Smooth muscle cell (in vitro differentiated cells): ENCODE data around the gene TP53TG5. TPM values are rescaled to one million over a fixed set of nuclear protein-coding genes. Genes with fewer than 3 reads are reported as not detected.

Experiments
- DNase-seq: peaks from one replicate; lab custom pipeline; 2025; ENCODE audit not compliant: unreplicated experiment; lab: John Stamatoyannopoulos, UW
- H2AFZ ChIP-seq: fragments of 200-600 bp; sonication (generic); 2 replicates; pipeline ENCODE4 v1.6.0; 2016; ENCODE audit warnings: antibody characterized with exemption, low read depth, mild to moderate bottlenecking
- H3F3A ChIP-seq: fragments of 200-600 bp; sonication (generic); 2 replicates; pipeline ENCODE4 v1.6.0; 2017; ENCODE audit warnings: antibody characterized with exemption, low read depth
- H3K27ac ChIP-seq: fragments of 200-600 bp; sonication (generic); 2 replicates; pipeline ENCODE4 v1.5.1; 2016; ENCODE audit warnings: low read depth, mild to moderate bottlenecking
- H3K27me3 ChIP-seq: fragments of 200-600 bp; sonication (generic); 2 replicates; pipeline ENCODE4 v1.6.1; 2016; ENCODE audit warnings: low read depth, mild to moderate bottlenecking
- H3K36me3 ChIP-seq: fragments of 200-600 bp; sonication (generic); 2 replicates; pipeline ENCODE4 v1.5.1; 2016; ENCODE audit warnings: low read depth
- H3K4me1 ChIP-seq: fragments of 200-600 bp; sonication (generic); 2 replicates; pipeline ENCODE4 v1.5.1; 2016; ENCODE audit warnings: low read depth
- H3K4me2 ChIP-seq: fragments of 200-600 bp; sonication (generic); 2 replicates; pipeline ENCODE4 v1.6.0; 2016; ENCODE audit warnings: mild to moderate bottlenecking
- H3K4me3 ChIP-seq: fragments of 200-600 bp; sonication (generic); 2 replicates; pipeline ENCODE4 v1.5.1; 2016; ENCODE audit warnings: mild to moderate bottlenecking
- H3K79me2 ChIP-seq: fragments of 200-600 bp; sonication (generic); 2 replicates; pipeline ENCODE4 v1.6.0; 2016; ENCODE audit warnings: low read depth, mild to moderate bottlenecking
- H3K9ac ChIP-seq: fragments of 200-600 bp; sonication (generic); 2 replicates; pipeline ENCODE4 v1.6.0; 2016; ENCODE audit warnings: low read depth
- H3K9me3 ChIP-seq: fragments of 200-600 bp; sonication (generic); replicated peaks from 2 replicates; pipeline ENCODE4 v1.5.1; 2016; ENCODE audit warnings: low read depth
- H4K20me1 ChIP-seq: fragments of 200-600 bp; sonication (generic); 2 replicates; pipeline ENCODE4 v1.6.0; 2016; ENCODE audit warnings: low read depth
- WGBS: methylation state at CpG from one replicate; pipeline ENCODE4 v1.1.7; 2016; ENCODE audit warnings: low lambda C conversion rate; 5-methylcytosine and 5-hydroxymethylcytosine counted together
- polyA plus RNA-seq: library from polyadenylated mRNA; unstranded; fragments of >200 nt; fragmentation: Nextera tagmentation; extraction: Ambion mirVana; gene quantifications from 2 replicates; pipeline ENCODE4 v1.2.1, GENCODE V29; 2016
- total RNA-seq: library from RNA; depleted of rRNA; stranded (reverse); fragments of >200 nt; gene quantifications from 2 replicates; pipeline ENCODE4 v1.2.3, GENCODE V29; 2014
- TF ChIP-seq, protein P1 (sequence below): fragments of 200-600 bp; sonication (generic); IDR thresholded peaks from 2 replicates; pipeline ENCODE4 v1.5.1; 2017; ENCODE audit warnings: borderline replicate concordance, mild to moderate bottlenecking, antibody characterized with exemption; ENCODE audit not compliant: insufficient read depth, poor library complexity, severe bottlenecking

Gene TP53TG5
- total and polyA plus RNA-seq, 2 experiments from 2014 or later = 0.06 TPM; not detected in 1

DNA sequence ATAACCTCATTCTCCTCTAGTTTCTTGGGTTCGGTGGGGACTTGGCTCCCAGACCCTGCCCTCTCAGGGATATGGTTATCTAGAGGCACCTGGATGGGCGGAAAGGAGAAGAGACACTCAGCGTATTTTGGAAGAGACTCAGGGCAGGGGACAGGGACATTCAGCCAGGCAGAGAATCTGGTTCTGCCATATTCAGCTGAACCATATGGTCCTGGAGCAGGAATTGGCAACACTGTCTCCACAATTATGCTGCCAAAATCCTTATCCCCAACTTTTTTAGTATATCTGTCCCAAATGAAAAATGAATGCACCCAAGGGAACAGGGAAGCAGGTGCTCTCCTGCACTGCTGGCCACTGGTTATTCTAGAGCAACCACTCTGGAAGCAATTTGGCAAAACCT, 47.6 kb downstream of the TP53TG5 start:
- Histone ChIP-seq H3K79me2 (peaks cover 25% of the 10 kb centered on the region), H3K27me3 (no peaks in the 10 kb centered on the region), H4K20me1 (peaks cover 8% of the 10 kb centered on the region), H3K4me2 (no peak overlapping the region), H3K4me1 (peaks cover 3% of the 10 kb centered on the region), H3K36me3 (no peaks in the 10 kb centered on the region), H3K9ac (no peak overlapping the region), H3K9me3 (no peaks in the 10 kb centered on the region), H2AFZ (no peak overlapping the region), H3K27ac (no peak overlapping the region), H3F3A (peaks cover 14% of the 10 kb centered on the region), H3K4me3 (no peak overlapping the region)
- WGBS = 96% methylated on average over 3 of the region's 3 CpGs
- DNase-seq = no peak
- TF ChIP-seq, protein P1, sequence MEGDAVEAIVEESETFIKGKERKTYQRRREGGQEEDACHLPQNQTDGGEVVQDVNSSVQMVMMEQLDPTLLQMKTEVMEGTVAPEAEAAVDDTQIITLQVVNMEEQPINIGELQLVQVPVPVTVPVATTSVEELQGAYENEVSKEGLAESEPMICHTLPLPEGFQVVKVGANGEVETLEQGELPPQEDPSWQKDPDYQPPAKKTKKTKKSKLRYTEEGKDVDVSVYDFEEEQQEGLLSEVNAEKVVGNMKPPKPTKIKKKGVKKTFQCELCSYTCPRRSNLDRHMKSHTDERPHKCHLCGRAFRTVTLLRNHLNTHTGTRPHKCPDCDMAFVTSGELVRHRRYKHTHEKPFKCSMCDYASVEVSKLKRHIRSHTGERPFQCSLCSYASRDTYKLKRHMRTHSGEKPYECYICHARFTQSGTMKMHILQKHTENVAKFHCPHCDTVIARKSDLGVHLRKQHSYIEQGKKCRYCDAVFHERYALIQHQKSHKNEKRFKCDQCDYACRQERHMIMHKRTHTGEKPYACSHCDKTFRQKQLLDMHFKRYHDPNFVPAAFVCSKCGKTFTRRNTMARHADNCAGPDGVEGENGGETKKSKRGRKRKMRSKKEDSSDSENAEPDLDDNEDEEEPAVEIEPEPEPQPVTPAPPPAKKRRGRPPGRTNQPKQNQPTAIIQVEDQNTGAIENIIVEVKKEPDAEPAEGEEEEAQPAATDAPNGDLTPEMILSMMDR = no peak

DNA sequence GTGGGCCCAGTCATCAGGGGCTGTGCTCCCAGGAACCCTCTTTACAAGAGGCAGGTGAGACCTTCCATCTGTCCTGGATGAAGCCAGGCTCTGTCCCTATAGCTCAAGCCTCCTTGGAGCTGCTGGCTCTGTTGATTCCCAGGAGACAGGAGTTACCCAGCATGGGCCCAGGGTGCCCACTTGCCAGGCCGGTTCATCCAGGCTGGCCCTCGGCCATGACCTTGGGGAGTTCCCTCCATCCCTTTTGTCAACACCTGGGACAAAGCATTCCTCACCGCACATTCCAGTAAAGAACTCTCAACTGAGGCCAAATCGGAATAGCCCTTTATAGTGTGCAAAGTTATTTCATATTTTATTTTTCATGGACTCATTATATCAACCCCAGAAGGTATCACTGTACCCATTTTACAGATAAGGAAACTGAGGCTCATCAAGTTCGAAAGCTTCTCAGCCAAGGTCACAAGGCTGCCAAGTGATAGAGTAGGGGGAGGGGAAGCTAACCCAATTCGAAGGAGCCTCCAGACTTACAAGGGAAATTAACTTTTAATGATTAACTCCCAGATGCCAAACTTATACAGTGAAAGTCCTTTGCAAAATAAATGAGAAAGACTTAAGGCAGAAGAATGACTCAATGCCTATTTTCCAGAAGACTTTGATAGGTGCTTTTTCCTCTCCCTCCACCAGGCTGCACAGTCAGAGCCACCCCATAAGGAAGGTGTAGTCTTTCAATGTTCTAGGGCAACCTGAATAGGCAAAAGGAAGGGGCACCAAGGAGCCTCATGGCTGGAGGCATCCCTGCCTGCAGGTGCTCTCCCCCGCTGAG, 48.4 kb downstream of the TP53TG5 start:
- H3K4me1 ChIP-seq = no peaks in the 10 kb centered on the region
- H3K36me3 ChIP-seq = no peaks in the 10 kb centered on the region
- peaks cover 17% of the 10 kb centered on the region for H3K79me2 ChIP-seq
- no peaks in the 10 kb centered on the region for H3K9me3 ChIP-seq
- 84% methylated on average over 7 of the region's 7 CpGs for WGBS
- H3K27me3 ChIP-seq = no peaks in the 10 kb centered on the region
- DNase-seq = no peak
- no peak overlapping the region for H3K4me2 ChIP-seq
- H2AFZ ChIP-seq = no peak overlapping the region
- no peak overlapping the region for H3K27ac ChIP-seq
- peaks cover 10% of the 10 kb centered on the region for H3F3A ChIP-seq
- no peak overlapping the region for H3K4me3 ChIP-seq
- peaks cover 8% of the 10 kb centered on the region for H4K20me1 ChIP-seq
- no peak overlapping the region for H3K9ac ChIP-seq
- TF ChIP-seq, protein P1 = no peak

DNA sequence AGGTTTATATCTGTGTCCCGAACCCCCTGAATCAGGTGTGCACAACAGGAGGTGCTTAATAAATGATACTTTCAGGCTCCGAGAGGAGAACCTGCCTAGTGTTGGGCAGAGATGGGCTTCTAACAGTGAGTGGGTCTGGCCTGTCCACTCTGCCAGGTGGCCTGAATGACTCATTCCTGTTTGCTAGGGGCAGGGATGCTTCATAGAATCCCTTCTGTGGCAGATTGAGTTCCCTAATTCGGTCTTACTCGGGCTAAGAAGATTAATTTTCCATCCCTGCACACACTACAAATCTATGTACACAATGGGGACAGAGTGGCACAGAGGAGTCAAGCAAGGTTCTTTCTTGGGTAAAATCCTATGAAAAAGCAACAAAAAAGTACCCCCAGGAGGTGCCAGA, 49.7 kb downstream of the TP53TG5 start:
- Histone ChIP-seq H4K20me1 (peaks cover 8% of the 10 kb centered on the region), H3K4me1 (no peaks in the 10 kb centered on the region), H3K9ac (no peak overlapping the region), H2AFZ (no peak overlapping the region), H3K36me3 (no peaks in the 10 kb centered on the region), H3K9me3 (no peaks in the 10 kb centered on the region), H3K27me3 (no peaks in the 10 kb centered on the region), H3F3A (peaks cover 14% of the 10 kb centered on the region), H3K4me3 (no peak overlapping the region), H3K27ac (no peak overlapping the region), H3K79me2 (peaks cover 4% of the 10 kb centered on the region), H3K4me2 (no peak overlapping the region)
- no peak for DNase-seq
- WGBS = 94% methylated on average over 4 of the region's 4 CpGs
- TF ChIP-seq, protein P1 = no peak

DNA sequence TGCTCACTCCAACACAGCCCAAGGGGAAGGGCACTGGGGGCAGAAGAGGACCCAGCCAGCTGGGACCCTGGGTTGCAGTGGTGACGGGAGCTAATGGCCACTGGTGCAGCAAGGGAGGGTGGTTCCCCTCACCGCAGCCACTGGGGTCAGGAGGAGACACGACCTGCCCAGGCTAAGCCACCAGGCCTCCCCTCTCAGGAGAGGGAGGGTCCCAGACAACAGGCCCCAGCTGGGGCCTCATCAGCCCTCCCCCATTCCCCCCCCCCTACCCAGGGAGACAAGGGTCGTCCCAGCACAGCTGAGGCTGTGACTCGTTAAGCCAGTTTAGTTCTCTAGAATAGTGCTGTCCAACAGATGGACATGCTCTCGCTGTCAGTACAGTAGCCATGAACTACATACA, 52.8 kb downstream of the TP53TG5 start:
- H3K36me3 ChIP-seq = no peaks in the 10 kb centered on the region
- no peak overlapping the region for H3K27ac ChIP-seq
- 54% methylated on average over 6 of the region's 6 CpGs for WGBS
- H3F3A ChIP-seq = peaks cover 14% of the 10 kb centered on the region
- TF ChIP-seq, protein P1 = no peak
- no peak for DNase-seq
- no peak overlapping the region for H3K4me3 ChIP-seq
- H4K20me1 ChIP-seq = peaks cover 8% of the 10 kb centered on the region
- no peak overlapping the region for H2AFZ ChIP-seq
- H3K9me3 ChIP-seq = no peaks in the 10 kb centered on the region
- H3K79me2 ChIP-seq = no peaks in the 10 kb centered on the region
- H3K27me3 ChIP-seq = no peaks in the 10 kb centered on the region
- H3K9ac ChIP-seq = no peak overlapping the region
- H3K4me1 ChIP-seq = no peaks in the 10 kb centered on the region
- H3K4me2 ChIP-seq = no peak overlapping the region
